ENCODE measurements around the gene PPM1E.
"Not testable (repeated sequence)": the region's sequence is repeated elsewhere in the genome, so short reads cannot be mapped to it uniquely, and the experiment has no call there.

Gene PPM1E

GRCh38 chr17:58756246-58757161 lies 850 bp downstream of the PPM1E start:
- peak; percentile 26 for DNase-seq
- peaks cover 2% of the 10 kb centered on the region for H3K36me3 Mint-ChIP-seq
- H3K9me3 Mint-ChIP-seq, result no peaks in the 10 kb centered on the region
- CTCF ChIA-PET, result interaction anchor here (0.6 to 1.1 kb wide), 3 partner anchors 171 to 295 kb away, joined by 3 to 4 read pairs (median 3); no protein-coding TSS in a partner anchor
- H3K4me3 Mint-ChIP-seq, result peak overlapping the region; percentile 86
- no peak overlapping the region for H3K27ac Mint-ChIP-seq
- H3K27me3 Mint-ChIP-seq, result peaks cover 72% of the 10 kb centered on the region
- H3K4me1 Mint-ChIP-seq, result peaks cover 11% of the 10 kb centered on the region

GRCh38 chr17:58757162-58757613 lies 1.5 kb downstream of the PPM1E start:
- H3K27me3 Mint-ChIP-seq, result peaks cover 70% of the 10 kb centered on the region
- peaks cover 2% of the 10 kb centered on the region for H3K36me3 Mint-ChIP-seq
- peaks cover 11% of the 10 kb centered on the region for H3K4me1 Mint-ChIP-seq
- no peak for DNase-seq
- CTCF ChIA-PET, result interaction anchor here (0.9 kb wide), 1 partner anchor 171 kb away, joined by 4 read pairs; no protein-coding TSS in a partner anchor
- peak overlapping the region; percentile 86 for H3K4me3 Mint-ChIP-seq
- no peak overlapping the region for H3K27ac Mint-ChIP-seq
- H3K9me3 Mint-ChIP-seq, result no peaks in the 10 kb centered on the region

GRCh38 chr17:58758890-58759289 lies 3.2 kb downstream of the PPM1E start:
- Mint-ChIP-seq H3K27me3 (peaks cover 74% of the 10 kb centered on the region), H3K4me1 (peaks cover 11% of the 10 kb centered on the region), H3K9me3 (no peaks in the 10 kb centered on the region), H3K36me3 (peaks cover 2% of the 10 kb centered on the region), H3K27ac (no peak overlapping the region), H3K4me3 (no peak overlapping the region)
- DNase-seq, result no peak
- CTCF ChIA-PET, result no interaction called here

- H3K27ac Mint-ChIP-seq, result no peak overlapping the region
- H3K9me3 Mint-ChIP-seq, result no peaks in the 10 kb centered on the region
- H3K4me1 Mint-ChIP-seq, result peaks cover 11% of the 10 kb centered on the region
- DNase-seq, result no peak
- peaks cover 71% of the 10 kb centered on the region for H3K27me3 Mint-ChIP-seq
- CTCF ChIA-PET, result no interaction called here
- no peak overlapping the region for H3K4me3 Mint-ChIP-seq
- H3K36me3 Mint-ChIP-seq, result peaks cover 2% of the 10 kb centered on the region
Observed at GRCh38 chr17:58759522-58759921, 3.9 kb downstream of the PPM1E start.

GRCh38 chr17:58760248-58760647 lies 4.6 kb downstream of the PPM1E start:
- no peak overlapping the region for H3K27ac Mint-ChIP-seq
- H3K9me3 Mint-ChIP-seq, result no peaks in the 10 kb centered on the region
- H3K27me3 Mint-ChIP-seq, result peaks cover 65% of the 10 kb centered on the region
- H3K36me3 Mint-ChIP-seq, result peaks cover 2% of the 10 kb centered on the region
- no peak for DNase-seq
- H3K4me3 Mint-ChIP-seq, result no peak overlapping the region
- CTCF ChIA-PET, result no interaction called here
- peaks cover 9% of the 10 kb centered on the region for H3K4me1 Mint-ChIP-seq

GRCh38 chr17:58763263-58763662 lies 7.6 kb downstream of the PPM1E start:
- H3K4me3 Mint-ChIP-seq, result no peak overlapping the region

GRCh38 chr17:58764373-58764772 lies 8.7 kb downstream of the PPM1E start:
- no peak for DNase-seq
- Mint-ChIP-seq H3K27ac (no peak overlapping the region), H3K4me3 (no peak overlapping the region), H3K4me1 (no peaks in the 10 kb centered on the region), H3K36me3 (no peaks in the 10 kb centered on the region), H3K27me3 (peaks cover 29% of the 10 kb centered on the region), H3K9me3 (no peaks in the 10 kb centered on the region)
- CTCF ChIA-PET, result no interaction called here

More at GRCh38 chr17:58763263-58763662, 7.6 kb downstream of the PPM1E start:
- Mint-ChIP-seq H3K27ac (no peak overlapping the region), H3K27me3 (peaks cover 39% of the 10 kb centered on the region), H3K36me3 (no peaks in the 10 kb centered on the region), H3K9me3 (no peaks in the 10 kb centered on the region), H3K4me1 (no peaks in the 10 kb centered on the region)
- CTCF ChIA-PET, result no interaction called here
- DNase-seq, result no peak

- H3K4me3 Mint-ChIP-seq, DNase-seq, CTCF ChIA-PET, H3K9me3 Mint-ChIP-seq, H3K4me1 Mint-ChIP-seq, H3K27ac Mint-ChIP-seq, H3K36me3 Mint-ChIP-seq: not testable (repeated sequence)
- H3K27me3 Mint-ChIP-seq, result peaks cover 14% of the 10 kb centered on the region
Observed at GRCh38 chr17:58778482-58778881, 22.8 kb downstream of the PPM1E start.

- no peaks in the 10 kb centered on the region for H3K36me3 Mint-ChIP-seq
- no peak overlapping the region for H3K27ac Mint-ChIP-seq
- DNase-seq, result no peak
- CTCF ChIA-PET, result no interaction called here
- peaks cover 10% of the 10 kb centered on the region for H3K27me3 Mint-ChIP-seq
- no peaks in the 10 kb centered on the region for H3K9me3 Mint-ChIP-seq
- no peaks in the 10 kb centered on the region for H3K4me1 Mint-ChIP-seq
- H3K4me3 Mint-ChIP-seq, result no peak overlapping the region
Observed at GRCh38 chr17:58779446-58779845, 23.8 kb downstream of the PPM1E start.

- CTCF ChIA-PET, result interaction anchor here (0.6 kb wide), 1 partner anchor 95 kb away, joined by 3 read pairs; no protein-coding TSS in a partner anchor
Observed at GRCh38 chr17:58783380-58783779, 27.7 kb downstream of the PPM1E start.

GRCh38 chr17:58785097-58785496 lies 29.4 kb downstream of the PPM1E start:
- no peak overlapping the region for H3K4me3 Mint-ChIP-seq
- no peaks in the 10 kb centered on the region for H3K4me1 Mint-ChIP-seq
- peaks cover 8% of the 10 kb centered on the region for H3K27me3 Mint-ChIP-seq
- H3K27ac Mint-ChIP-seq, result no peak overlapping the region
- no peaks in the 10 kb centered on the region for H3K36me3 Mint-ChIP-seq
- DNase-seq, result no peak
- CTCF ChIA-PET, result no interaction called here
- H3K9me3 Mint-ChIP-seq, result no peaks in the 10 kb centered on the region

More at GRCh38 chr17:58783380-58783779, 27.7 kb downstream of the PPM1E start:
- H3K27me3 Mint-ChIP-seq, result peaks cover 9% of the 10 kb centered on the region
- H3K9me3 Mint-ChIP-seq, result no peaks in the 10 kb centered on the region
- H3K36me3 Mint-ChIP-seq, result no peaks in the 10 kb centered on the region
- H3K4me1 Mint-ChIP-seq, result no peaks in the 10 kb centered on the region
- DNase-seq, result no peak
- H3K4me3 Mint-ChIP-seq, result no peak overlapping the region
- no peak overlapping the region for H3K27ac Mint-ChIP-seq

- CTCF ChIA-PET, result no interaction called here
- no peak overlapping the region for H3K4me3 Mint-ChIP-seq
- DNase-seq, result no peak
- peaks cover 6% of the 10 kb centered on the region for H3K27me3 Mint-ChIP-seq
- no peaks in the 10 kb centered on the region for H3K36me3 Mint-ChIP-seq
- no peak overlapping the region for H3K27ac Mint-ChIP-seq
- no peaks in the 10 kb centered on the region for H3K9me3 Mint-ChIP-seq
- H3K4me1 Mint-ChIP-seq, result no peaks in the 10 kb centered on the region
Observed at GRCh38 chr17:58786586-58787295, 31.1 kb downstream of the PPM1E start.

- no peak for DNase-seq
- H3K36me3 Mint-ChIP-seq, result no peaks in the 10 kb centered on the region
- CTCF ChIA-PET, result no interaction called here
- H3K27ac Mint-ChIP-seq, result no peak overlapping the region
- H3K9me3 Mint-ChIP-seq, result no peaks in the 10 kb centered on the region
- no peaks in the 10 kb centered on the region for H3K4me1 Mint-ChIP-seq
- no peak overlapping the region for H3K4me3 Mint-ChIP-seq
- peaks cover 6% of the 10 kb centered on the region for H3K27me3 Mint-ChIP-seq
Observed at GRCh38 chr17:58788199-58788598, 32.5 kb downstream of the PPM1E start.

- no peaks in the 10 kb centered on the region for H3K4me1 Mint-ChIP-seq
- H3K27ac Mint-ChIP-seq, result no peak overlapping the region
- no peak for DNase-seq
- no peaks in the 10 kb centered on the region for H3K9me3 Mint-ChIP-seq
- peaks cover 6% of the 10 kb centered on the region for H3K27me3 Mint-ChIP-seq
- no peaks in the 10 kb centered on the region for H3K36me3 Mint-ChIP-seq
- no peak overlapping the region for H3K4me3 Mint-ChIP-seq
- CTCF ChIA-PET, result no interaction called here
Observed at GRCh38 chr17:58789160-58789559, 33.5 kb downstream of the PPM1E start.
